Stimulated activated CD4-positive, alpha-beta T cell treated with anti-CD3 and anti-CD28 coated beads, Interleukin-4, amount 100 ng/mL, for 4 hours (primary cell): Measurements from ENCODE around the gene KDM1A.

Source experiments
- DNase-seq, 2 experiments: peaks; one replicate each; pipeline ENCODE4 v3.0.0-alpha.2; 2020

Gene KDM1A

DNA sequence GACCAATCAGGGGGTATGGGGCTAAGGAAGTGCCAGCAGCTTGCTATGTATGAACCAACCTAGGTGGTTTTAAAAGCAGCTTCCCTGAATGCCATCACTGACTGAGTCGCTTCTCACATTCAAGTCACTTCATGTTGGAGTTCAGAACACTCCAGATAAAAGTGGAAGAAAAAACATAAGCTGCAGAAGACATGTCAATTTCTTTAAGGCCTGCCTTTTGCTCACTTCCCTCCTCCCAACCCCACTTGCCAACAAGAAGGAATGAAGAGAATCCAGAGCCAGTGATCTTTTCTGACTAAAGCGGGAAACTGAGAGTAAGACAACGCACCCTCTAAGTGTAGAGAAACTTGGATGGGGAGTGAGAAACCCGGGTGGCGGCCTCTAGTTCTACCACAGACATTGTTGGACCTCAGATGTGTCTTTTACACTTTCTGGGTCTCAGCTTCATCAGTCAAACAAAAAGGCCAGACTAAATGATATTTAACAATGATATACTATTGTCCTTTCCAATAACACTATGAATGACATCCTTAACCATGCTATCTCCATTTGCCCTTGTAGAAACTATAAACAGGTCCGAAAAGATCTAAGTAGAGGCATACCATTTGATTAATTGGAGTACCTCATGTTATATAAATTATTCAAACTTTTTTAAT lies 95.3 kb downstream of the KDM1A start:
- no peak for DNase-seq

DNA sequence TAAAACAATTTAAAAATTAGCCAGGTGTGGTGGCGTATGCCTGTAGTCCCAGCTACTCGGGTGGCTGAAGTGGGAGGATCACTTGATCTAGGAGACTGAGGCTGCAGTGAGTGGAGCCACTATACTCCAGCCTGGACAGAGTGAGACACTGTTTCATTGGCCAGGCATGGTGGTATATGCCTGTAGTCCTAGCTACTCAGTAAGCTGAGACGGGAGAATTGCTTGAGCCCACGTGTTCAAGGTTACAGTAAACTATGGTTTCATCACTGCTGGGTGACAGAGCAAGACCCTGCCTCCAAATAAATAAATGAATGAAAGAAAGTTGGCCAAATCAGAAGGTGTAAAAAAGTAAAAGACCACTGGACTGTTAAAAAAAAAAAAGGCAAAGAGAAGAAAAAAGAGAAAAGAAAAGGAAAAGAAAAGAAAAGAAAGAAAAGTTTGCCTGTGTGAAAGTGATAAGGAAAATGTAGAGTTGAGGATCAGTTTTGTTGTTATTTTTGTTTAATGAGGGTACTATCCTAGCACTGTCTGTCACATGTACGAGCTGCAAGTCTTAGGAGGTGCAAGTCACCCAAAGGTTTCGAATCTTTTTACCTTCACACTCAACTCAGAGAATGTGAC lies 97.1 kb downstream of the KDM1A start:
- DNase-seq = no peak

DNA sequence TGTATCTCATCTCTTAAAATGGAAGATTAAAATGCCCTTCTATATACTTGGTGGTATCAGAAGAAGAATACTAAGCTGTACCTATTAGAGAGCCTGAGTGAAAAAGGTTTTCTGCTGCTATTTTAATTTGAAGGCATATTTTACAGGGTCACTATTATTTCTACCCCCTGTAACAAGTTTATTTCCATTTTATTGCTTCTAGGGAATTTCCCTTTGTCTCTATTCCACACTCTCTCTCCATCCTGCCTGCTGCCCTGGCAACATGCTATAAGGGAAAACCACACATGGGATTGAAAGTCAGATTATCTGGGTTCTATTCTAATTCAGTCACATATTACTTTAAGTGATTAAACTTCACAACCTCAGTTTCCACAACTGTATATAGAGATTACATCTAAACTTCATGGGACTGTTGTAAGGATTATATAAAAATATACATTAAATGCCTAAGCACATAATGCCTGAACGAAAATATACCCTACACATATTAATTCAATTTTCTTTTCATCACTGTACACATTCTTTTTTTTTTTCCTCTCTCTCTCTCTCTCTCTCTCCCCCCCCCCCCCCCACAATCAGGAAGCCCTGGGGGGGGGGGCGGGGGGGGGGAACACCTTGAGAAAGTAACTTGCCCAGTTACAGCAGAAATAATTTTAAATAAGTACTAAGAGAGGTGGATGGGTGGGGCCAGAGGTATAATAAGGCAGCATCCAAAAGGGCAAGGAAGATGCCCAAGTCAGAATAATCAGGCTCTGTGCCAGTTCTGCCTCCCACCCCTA lies 97.8 kb downstream of the KDM1A start:
- DNase-seq = no peak

DNA sequence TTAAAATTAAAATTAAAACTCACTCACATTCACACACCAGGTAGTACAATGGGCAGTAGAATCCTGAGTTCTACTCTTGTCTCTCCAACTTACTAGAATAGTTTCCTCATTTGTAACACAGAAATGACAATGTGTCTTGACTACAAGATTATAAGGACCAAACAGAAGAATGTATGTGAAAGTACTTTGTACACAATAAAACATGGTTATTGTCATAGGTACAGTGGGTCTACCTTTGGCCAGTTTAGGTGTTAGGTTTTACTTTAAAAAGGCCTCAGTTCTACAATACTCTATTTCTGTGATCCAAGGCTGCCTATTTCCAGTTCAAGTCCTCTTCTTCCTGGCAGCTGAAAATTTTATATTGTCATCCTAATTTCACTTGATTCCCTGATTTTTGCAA lies 99.1 kb downstream of the KDM1A start:
- no peak for DNase-seq

DNA sequence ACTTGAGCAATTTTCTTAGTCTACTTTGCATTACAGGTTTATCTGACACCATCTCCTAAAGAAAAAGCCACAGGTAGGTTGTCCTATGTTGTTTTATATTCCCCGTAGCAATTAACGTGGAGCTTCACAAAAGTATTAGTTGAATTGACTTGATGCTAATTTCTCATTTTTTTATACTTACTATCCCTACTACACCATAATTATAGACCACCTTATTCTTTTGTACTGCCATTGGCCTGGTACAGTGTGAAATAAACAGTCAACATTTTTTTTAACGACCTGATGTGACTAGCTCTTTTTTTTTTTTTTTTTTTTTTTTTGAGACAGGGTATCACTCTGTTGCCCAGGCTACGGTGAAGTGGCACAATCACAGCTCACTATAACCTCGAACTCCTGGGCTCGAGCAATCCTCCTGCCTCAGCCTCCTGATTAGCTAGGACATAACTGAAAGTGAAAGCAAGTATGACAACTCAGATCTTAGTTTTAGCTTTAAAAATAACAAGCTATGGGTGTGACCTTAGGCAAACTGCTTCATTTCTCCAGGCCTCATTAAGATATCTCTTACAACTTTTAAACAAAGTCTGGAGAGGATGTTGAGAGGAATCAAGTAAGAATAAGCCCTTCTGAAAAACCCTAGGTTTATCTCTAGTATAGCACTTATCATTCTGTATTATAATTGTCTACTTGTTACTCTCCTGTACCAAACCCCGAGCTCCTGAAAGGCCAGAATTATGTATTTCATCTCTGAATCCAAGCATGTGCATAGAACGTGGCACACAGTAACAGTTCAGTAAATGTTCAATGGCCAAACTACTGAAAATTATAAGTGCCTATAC lies 99.9 kb downstream of the KDM1A start:
- DNase-seq = peak in 1 of 2 experiments; percentile 31

DNA sequence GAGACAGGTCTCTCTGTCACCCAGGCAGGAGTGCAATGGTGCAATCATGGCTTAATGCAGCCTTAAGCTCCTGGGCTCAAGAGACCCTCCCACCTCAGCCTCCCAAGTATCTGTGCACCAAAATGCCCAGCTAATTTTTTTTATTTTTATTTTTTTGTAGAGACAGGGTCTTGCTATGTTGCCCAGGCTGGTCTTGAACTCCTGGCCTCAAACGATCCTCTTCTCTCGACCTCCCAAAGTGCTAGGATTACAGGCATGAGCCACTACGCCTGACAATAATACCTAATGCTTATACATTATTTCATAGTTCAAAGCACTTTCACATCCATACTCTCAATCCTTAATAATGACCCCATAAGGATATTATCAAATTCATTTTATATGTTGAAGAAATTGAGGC lies 101.1 kb downstream of the KDM1A start:
- no peak for DNase-seq

DNA sequence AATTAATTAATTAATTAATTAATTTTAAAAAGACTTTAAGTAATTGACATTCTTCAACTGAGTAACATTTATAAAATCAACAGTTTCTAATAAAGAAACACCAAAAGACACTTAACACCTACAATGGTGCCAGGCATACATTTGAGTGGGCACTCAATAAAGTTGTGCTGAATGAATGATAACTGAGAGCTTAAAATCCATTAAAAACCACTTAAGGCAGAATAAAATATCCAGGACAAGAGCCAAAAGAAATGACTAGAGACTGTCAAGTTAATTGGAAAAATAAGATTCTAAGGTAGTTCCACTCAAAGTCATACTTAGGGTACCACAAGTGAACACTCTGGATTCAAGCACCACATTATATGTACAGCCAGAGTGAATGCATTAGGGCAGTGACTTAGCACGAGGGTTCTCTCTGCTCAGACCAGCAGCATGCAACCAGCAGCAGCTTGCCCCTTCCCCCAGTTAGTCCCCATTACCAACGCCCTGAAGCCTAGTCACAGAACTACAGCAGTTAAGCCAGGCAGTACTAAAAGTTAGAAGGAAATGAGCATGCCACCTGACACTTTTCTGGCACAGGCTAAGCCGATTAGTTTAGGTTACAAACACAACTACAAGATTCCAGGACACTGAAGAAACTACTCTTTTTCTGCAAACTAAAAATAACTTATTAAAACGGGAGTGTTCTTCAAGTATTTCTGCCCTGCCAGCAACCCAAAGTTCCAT lies 102.9 kb downstream of the KDM1A start:
- DNase-seq = no peak

DNA sequence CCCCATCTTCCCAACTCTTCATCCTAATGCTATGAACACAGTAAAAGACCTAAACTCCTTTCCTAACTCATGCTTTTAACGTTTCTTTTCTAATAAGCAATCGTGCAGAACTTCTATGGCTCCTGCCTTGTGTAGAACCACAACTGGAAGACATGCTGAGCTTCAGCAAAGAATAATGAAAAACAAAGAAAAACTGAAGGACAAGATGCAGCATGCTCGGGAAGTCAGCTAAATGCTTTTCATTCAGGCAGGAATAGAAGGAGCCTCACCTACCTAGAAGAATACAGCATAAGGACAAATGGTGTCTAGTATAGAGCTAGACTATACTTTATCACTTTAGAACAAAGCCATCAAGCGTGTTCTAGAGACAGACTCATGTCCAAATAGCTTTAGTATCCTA lies 103.5 kb downstream of the KDM1A start:
- DNase-seq = no peak

DNA sequence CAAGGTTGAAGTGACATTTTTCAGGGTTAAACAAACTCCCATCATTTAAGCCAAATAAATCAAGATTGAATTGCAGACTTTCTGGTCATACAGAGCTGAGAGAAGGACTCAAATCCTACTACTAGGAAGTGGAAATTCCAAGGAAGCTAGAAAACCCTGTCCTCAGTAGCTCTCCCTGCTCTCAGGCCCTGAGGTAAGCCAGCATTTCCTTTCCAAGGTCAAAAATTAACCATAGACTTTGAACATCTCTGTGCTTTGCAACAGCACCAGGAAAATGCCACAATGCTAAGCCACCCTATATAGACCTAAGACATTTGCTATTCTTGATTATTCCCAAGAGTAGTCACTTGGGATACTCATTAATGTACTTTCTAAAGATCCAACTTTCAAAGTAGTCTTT lies 104.3 kb downstream of the KDM1A start:
- no peak for DNase-seq

DNA sequence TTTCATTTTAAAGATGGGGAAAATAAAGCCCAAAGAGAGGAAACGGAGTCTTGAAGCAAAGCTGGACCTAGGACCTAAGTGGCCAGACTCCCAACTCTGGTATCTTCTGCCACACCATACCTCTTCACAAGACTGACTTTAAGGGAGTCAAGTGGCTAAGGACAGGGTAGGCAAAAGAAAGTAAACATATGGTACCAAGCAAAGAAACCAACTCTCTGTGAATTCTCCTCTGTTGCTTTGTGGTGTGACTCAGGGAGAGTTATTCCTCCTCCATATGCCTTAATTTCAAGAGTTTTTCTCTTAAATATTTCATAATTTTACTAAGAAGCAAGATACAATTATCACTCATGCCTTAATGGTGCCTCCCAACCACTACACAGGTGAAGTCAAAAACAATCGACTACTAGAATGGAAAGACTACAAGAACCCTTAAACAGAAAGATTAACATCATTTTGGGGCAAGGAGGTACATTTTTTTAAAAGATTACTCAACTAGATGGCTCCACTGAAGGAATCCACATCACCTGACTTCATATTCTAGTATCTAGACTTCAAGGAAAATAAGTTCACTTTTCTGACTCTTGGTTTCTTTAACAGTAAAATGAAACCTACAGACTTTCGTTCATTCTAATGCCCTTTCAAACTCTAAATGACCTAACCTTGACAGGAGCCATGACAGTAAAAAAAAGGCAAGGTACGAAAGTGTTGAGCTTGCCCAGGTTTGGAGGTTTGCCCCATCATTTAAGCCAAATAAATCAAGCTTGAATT lies 105.2 kb downstream of the KDM1A start:
- DNase-seq = no peak

DNA sequence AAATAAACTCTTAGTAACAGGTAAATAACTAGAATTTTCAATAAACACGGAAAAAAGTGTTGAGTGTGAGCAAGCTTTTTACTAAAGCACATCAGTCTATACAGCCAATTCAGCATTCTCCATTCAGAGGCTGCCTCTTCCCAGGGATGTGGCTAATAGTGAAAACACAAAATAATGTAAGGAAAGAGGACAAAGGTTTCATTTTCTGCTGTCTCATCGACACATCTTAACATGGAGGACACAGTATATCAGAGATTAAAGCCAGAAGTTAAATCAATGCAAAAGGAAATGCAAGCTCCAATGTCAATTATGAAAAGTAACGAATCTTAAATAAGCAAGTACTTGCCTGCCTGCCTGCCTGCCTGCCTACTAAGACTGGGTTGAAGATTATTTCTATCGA lies 106.2 kb downstream of the KDM1A start:
- no peak for DNase-seq

DNA sequence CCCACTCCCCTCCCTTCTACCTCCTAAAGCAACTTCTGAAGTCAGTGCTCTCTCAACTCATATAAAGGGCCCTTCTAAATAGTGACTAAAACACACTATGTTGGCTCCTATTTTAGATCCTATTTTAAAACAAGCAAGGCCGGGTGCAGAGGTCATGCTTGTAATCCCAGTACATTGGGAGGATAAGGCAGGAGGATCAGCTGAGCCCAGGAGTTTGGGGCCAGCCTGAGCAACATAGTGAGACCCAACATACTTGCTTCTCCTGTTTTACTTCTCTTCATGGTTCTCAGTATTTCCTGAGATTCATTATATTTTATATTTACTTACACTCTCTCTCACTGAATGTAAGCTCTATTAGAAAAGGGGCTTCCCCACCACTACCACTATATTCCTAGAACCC lies 106.9 kb downstream of the KDM1A start:
- no peak for DNase-seq

DNA sequence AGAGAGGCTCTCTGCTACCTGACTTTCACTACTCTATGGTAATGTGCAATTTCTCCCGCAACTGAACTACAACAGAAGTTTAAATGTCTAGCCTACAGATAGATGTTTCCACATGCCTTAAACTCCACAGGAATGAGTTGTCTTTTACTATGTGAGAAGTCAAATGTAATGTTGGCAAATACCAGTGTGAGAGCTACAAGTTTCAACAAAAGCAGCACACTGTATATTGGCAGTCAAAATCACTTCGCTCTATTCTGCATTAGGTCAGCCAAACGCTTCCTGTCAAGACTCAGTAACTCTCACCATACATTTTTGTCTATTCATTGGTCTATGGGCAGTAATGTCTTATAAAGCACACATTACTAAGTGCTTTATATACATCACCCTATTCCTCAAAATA lies 107.5 kb downstream of the KDM1A start:
- DNase-seq = no peak

DNA sequence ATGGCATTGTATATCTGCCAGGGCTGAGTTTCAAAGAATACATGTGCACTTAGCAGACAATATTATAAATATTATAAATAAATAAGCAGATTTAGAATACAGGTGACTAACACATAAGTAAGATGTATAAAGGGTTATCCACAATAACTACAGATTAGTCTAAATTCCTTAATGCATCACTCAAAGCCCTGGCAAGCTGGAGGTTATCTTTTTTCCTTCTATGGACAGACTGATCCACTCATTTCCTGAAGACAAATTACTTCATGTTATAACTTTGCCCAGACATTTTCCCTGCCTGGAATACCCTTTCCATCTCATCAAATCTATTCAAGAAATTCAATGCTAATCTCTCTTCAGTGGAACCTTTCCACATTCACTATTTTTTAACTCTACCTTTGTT lies 110.6 kb downstream of the KDM1A start:
- no peak for DNase-seq

DNA sequence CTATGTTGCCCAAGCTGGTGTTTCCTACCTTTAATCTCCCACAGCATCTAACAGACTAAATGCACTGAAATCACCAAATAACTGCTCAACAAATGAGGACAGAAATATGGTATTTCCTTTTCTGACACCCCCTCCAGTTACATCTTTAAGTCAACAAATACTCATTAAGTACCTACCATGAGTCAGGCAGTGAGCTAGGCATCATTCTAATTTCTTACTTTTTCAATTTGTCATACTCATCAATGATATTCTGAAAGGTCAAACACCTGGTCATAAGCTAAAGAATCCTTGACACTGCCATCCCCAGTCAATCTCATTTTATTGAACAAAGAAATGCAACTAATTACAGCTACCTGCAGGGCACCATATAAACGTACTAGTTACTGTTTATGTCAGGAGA lies 112.8 kb downstream of the KDM1A start:
- DNase-seq = no peak
